Measurements from ENCODE around the gene IRF9.

IRF9 gene

GRCh38 chr14:24149302-24149969, 11.6 kb upstream of the IRF9 start:
- DNase-seq: no peak

- DNase-seq: no peak
These were observed 11.0 kb upstream of the IRF9 start for GRCh38 chr14:24150061-24150460.

- DNase-seq: no peak
These were observed 10.5 kb upstream of the IRF9 start for GRCh38 chr14:24150567-24150966.

- DNase-seq: no peak
These were observed 10.1 kb upstream of the IRF9 start for GRCh38 chr14:24150993-24151392.

GRCh38 chr14:24151404-24152080, 9.5 kb upstream of the IRF9 start:
- no peak for DNase-seq

- DNase-seq: no peak
These were observed 6.0 kb upstream of the IRF9 start for GRCh38 chr14:24155100-24155499.

- DNase-seq: no peak
These were observed 4.2 kb upstream of the IRF9 start for GRCh38 chr14:24156840-24157239.

- DNase-seq: no peak
These were observed 3.7 kb upstream of the IRF9 start for GRCh38 chr14:24157331-24157730.

- DNase-seq: no peak
These were observed 1.1 kb upstream of the IRF9 start for GRCh38 chr14:24159777-24160498.

- DNase-seq: no peak
These were observed 591 bp upstream of the IRF9 start for GRCh38 chr14:24160499-24160849.

- DNase-seq: no peak
These were observed 1.0 kb downstream of the IRF9 start for GRCh38 chr14:24162093-24162492.

GRCh38 chr14:24164518-24164991, 3.5 kb downstream of the IRF9 start:
- no peak for DNase-seq

- no peak for DNase-seq
These were observed 4.7 kb downstream of the IRF9 start for GRCh38 chr14:24165785-24166184.

GRCh38 chr14:24167469-24168114, 6.5 kb downstream of the IRF9 start:
- DNase-seq: no peak

GRCh38 chr14:24171422-24172260, 10.6 kb downstream of the IRF9 start, which contains the start of gene REC8:
TSS of gene REC8 (plus strand) at chr14:24172080. CDS start at chr14:24172553, 473 bp downstream.
- DNase-seq: peak; percentile 90

- no peak for DNase-seq
These were observed 11.3 kb downstream of the IRF9 start for GRCh38 chr14:24172261-24172860.

- DNase-seq: no peak
These were observed 11.8 kb downstream of the IRF9 start for GRCh38 chr14:24172871-24173281.

- DNase-seq: no peak
These were observed 15.5 kb downstream of the IRF9 start for GRCh38 chr14:24176599-24176998.

- no peak for DNase-seq
These were observed 16.2 kb downstream of the IRF9 start for GRCh38 chr14:24177041-24177825.

- DNase-seq: no peak
These were observed 16.8 kb downstream of the IRF9 start for GRCh38 chr14:24177891-24178290.
